ENCODE results near the gene BTAF1.

- TF ChIP-seq FOXK1 (CRISPR knock-in tag; IDR thresholded peaks at IDR 0.05) (no peak), CTCF (IDR thresholded peaks at IDR 0.05) (no peak), ZNF512 (CRISPR knock-in tag; IDR thresholded peaks at IDR 0.05; ENCODE audit: borderline replicate concordance) (no peak), FOXP1 (CRISPR knock-in tag; IDR thresholded peaks at IDR 0.05; ENCODE audit: borderline replicate concordance) (no peak), ZNF532 (CRISPR knock-in tag; IDR thresholded peaks at IDR 0.05; ENCODE audit: borderline replicate concordance) (no peak), ZNF232 (CRISPR knock-in tag; IDR thresholded peaks at IDR 0.05) (no peak), NFYB (CRISPR knock-in tag; conservative IDR thresholded peaks at IDR 0.05; ENCODE audit: low read depth) (no peak), USF2 (CRISPR knock-in tag; IDR thresholded peaks at IDR 0.05) (no peak), MXD4 (CRISPR knock-in tag; IDR thresholded peaks at IDR 0.05; ENCODE audit: borderline replicate concordance) (no peak), E2F4 (CRISPR knock-in tag; IDR thresholded peaks at IDR 0.05; ENCODE audit: borderline replicate concordance, low read depth) (no peak), CREM (CRISPR knock-in tag; IDR thresholded peaks at IDR 0.05) (no peak), ATF3 (CRISPR knock-in tag; conservative IDR thresholded peaks at IDR 0.05) (no peak), ATF2 (CRISPR knock-in tag; IDR thresholded peaks at IDR 0.05; ENCODE audit: borderline replicate concordance, low read depth) (no peak), SP1 (CRISPR knock-in tag; conservative IDR thresholded peaks at IDR 0.05) (no peak)
These were observed 79.7 kb downstream of the BTAF1 start for GRCh38 chr10:92003258-92003657.
